Smooth muscle cell of the brain vasculature (primary cell): Measurements from ENCODE around the gene ST6GAL1.
"Not testable (repeated sequence)": the region's sequence is repeated elsewhere in the genome, so short reads cannot be mapped to it uniquely, and the experiment has no call there.

Experiments
- DNase-seq: peaks from one replicate; pipeline ENCODE4 v3.0.0-alpha.2; 2012; ENCODE audit warnings: low read depth, low spot score

Gene ST6GAL1

DNA sequence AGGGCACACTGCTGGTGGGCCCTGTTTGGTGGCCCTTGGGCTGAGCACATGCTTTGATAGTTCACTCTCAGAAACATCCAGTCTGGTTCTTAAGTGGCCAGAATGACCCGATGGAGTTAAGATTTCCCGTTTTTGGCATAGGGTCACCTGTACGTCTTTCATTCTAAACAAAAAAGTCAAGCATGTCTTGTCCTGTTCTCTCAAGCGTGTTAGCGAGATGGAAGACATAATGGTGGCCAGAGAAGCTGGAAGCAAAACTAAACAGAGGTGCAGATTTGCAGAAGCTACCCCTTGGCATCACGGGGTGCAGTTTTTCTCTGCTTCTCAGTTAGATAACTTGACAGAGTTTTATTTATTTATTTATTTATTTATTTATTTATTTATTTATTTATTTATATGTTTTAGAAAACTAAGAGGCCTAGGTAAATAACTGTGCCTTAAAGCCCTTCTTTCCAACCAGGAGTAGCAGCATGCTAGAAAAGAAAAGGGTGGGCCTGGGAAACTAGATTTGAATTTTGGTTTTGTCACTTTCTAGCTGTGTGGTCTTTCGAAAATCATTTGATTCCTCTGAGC is 63.0 kb downstream of the ST6GAL1 start:
- no peak for DNase-seq

DNA sequence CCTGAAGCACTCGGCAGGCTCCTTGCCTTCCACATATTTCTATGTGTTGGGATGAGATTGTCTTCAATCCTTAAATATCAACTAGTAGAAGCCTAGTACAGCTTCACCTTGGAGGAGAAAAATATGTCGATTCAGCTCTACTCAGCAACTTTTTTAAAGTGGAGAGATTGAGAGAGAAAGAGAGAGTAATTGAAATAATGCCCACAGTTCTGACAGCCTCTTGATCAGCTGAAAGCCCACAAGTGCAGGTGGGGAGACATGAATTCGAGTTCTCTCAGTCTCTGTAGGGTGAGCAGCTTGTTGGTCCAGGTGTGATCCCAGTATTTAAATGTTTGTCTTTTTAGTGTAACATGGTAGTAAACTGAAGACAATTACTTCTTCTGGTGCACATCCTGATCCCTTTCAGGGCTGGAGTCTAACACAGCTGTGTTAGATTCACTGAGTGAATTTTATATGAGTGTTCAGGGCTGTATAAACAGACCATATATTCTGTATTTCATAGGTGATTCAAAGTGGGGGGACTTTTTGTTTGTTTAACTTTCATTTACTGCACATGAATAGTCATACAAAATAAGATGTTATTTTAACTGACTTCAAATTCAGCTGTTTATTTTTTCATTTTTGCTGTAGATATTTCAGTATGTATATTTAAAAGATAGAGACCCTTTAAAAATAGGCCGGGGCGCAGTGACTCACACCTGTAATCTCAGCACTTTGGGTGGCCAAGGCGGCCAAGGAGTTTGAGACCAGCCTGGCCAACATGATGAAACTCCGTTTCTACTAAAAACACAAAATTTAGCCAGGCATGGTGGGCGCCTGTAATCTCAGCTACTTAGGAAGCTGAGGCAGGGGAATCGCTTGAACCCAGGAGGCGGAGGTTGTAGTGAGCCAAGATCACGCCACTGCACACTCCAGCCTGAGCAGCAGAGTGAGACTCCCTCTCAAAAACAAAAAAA is 64.0 kb downstream of the ST6GAL1 start:
- no peak for DNase-seq

DNA sequence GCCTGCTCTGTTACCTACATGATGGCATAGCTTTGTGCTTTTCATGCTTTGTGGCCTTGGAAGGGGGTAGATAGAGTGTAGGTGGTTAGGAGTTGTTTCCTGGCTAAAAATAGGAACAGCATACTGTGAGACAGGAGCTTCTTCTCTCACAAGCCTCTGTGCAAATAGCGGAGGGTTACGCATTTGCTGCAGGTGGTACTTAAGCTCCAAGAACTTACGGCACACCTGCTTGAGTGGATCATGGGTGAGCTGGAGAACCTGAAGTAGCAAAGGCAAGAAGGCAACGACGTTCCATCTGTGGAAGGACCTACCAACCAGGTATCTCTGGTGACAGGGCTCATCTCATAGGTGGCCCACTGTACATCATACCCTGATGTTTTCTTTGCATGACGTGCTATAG is 66.0 kb downstream of the ST6GAL1 start:
- no peak for DNase-seq

DNA sequence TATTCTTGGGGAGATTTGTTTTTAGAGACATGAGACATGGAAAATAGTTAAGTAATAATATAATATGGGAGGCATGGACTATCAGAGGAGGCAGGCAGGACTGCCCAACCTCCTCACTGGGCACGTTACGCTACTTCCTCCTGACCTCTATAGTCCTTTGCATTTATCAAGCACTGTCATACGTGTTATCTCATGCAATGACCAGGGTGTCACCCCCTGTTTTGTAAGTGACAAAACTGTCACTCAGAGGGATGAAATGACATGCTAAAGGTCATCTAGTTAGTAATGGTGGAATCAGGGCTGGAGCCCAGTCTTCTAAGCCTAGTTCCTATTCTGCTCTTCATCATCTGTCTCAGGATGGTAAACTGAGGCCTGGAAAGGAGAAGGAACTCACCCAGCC is 66.7 kb downstream of the ST6GAL1 start:
- DNase-seq: no peak

DNA sequence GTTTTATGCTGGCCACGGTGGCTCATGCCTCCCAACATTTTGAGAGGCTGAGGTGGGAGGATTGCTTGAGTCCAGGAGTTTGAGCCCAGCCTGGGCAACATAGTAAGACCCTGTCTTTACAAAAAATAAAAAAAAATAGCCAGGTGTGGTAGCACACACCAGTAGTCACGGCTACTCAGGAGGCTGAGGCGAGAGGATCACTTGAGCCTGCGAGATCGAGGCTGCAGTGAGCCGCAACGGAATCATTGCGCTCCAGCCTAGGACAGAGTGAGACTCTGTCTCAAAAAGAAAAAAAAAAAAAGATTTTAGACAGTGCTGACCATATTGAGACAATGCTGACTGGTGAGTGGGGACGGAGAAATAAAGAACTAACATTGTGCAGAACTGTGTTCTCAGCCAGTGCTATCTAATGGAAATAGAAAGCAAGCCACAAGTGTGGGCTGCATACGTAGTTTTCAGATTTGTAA is 67.2 kb downstream of the ST6GAL1 start:
- DNase-seq: no peak

DNA sequence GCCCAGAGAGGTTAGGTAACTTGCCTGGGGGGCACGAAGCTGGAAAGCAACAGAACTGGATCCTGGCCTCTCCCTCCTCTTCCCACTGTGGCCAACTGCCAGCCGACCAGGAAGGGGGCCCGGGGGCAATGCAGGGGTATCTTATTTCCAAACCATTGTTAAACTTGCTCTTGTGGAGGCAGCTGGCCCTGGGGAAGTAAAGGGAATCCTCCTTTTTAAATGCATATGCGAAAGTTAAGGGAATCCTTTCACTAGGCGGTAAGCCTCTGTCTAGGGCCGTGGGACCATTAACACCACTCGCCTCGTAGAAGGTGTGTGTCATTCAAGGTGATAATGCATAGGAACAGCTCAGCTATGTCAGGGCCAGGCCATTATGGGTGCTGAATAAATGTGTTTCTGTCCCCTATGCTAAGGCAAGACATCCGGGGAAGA is 68.6 kb downstream of the ST6GAL1 start:
- DNase-seq: no peak

DNA sequence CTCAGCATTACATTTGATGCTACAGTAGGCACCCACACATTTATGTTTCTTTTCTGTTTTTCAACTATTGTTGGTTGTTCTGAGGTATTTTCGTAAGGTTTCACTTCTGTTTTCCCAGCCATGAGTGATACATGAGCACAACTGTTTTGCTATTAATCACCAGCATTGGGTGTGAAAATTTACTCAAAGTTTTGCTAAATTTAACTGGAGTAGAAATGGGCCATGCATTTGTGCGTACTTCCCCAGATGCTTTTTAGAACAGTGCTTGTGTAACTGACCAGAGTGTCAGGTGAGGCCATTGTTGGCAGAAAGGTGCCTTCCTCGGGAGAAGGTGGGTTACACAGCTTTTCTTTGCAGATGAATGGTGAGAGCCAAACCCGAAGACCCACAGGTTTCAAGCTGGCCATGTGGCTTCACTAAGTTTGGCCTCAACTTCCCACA is 70.4 kb downstream of the ST6GAL1 start:
- DNase-seq: no peak

DNA sequence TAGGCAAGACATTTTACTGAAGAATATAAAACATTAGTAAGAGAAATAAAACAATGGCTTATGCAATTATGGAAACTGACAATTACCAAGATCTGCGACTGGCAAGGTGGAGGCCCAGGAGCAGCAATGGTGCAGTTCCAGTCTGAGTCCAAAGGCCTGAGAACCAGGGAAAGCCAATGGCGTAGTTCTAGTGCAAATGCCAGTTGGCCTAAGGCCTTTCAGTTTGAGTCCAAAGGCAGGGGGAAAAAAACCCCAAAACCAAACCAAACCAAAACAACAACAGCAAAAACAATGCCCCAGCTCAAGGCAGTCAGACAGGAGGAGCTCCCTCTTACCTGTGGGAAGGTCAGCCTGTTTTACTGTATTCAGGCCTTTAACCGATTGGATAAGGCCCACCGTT is 72.6 kb downstream of the ST6GAL1 start:
- no peak for DNase-seq

DNA sequence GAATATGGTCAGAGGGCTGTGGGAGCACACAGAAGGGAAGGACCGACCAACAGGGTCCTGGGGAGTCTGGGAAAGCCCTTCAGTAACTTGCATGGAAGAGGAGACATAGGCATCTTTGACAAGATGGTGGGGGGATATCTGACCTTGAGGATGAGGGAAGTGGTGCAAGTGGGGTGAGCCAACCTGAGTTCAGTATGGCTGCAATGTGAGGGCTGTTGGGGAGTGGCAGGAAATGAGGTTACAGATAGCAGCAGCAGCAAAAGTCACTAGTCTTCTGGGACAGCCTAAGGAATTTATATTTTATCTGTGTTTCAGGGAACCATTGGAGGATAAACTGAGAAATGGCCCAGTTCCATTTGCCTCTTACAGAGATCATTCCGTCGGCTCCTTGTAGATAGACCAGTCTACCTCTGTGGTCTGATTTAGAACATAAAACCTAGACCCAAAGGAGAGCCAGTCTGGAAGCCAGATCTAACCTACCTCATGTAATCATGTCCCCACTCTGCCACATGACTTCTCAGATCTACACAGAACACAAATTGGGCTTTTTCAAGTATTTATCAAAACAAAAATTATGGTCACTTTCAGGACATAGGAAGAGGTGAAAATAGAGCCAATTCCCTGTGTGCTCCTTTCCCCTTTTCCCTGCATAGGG is 75.6 kb downstream of the ST6GAL1 start:
- DNase-seq: no peak

DNA sequence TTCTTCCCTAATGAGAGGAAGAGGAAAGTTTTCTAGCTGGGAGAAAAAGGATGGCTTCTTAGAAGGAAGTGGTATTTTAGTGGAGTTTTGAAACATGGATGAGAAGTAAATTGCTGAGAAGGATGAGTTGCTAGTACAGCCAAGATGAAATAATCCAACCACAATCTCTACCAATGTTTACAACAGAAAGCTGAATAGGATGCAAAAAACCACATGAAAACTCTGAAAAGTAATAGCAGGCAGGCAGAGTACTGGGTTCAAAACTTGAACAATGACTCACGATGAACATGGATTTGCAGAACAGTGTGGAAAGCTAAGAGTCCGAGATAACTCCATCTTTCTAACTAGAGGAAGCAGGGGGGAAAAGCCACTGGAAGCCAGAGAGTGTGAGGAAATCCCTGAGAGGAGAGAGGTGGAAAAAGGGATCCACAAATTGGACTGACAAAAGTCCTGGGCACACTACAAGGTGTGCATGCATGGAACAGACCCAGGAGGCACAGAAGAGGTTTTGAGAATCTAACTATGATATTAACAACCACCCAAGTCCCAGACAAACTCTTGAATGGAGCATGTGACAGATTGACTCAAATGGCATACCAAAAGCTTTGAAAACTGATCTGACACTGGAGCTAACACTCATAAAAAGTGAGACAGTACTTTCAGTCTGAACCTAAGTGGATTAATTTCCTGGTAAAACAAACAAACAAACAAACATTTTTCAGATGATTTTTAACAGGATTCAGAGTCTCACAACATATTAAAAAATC is 76.7 kb downstream of the ST6GAL1 start:
- no peak for DNase-seq

DNA sequence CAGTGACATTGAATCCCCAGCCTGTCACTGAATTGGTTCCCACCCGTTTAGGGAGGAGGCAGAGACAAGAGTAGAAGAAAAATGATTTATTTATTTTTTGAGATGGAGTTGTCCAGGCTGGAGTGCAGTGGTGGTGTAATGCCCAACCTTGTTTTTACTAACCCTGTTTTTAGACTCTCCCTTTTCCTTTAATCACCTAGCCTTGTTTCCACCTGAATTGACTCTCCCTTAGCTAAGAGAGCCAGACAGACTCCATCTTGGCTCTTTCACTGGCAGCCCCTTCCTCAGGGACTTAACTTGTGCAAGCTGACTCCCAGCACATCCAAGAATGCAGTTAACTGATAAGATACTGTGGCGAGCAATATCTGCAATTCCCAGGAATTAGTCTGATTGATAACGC is 80.1 kb downstream of the ST6GAL1 start:
- not testable (repeated sequence) for DNase-seq

DNA sequence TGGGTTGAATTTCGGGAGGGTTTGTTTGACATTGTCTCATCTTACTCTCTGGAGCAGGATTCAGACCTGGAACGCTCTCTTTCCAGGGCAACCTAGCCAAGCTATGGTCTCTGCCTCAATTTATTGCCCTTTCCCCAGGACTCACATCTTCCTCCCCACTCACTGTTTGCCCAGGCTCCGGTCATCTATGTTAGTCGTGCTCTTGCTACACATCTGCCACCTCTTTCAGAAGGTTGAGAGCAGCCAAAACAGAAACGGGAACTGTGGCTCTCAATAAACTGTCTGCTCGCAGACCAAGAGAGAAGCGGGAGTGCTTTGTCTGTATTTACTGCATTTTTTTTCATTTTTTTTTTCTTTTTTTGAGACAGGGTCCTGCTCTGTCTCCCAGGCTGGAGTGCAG is 81.6 kb downstream of the ST6GAL1 start:
- DNase-seq: no peak

DNA sequence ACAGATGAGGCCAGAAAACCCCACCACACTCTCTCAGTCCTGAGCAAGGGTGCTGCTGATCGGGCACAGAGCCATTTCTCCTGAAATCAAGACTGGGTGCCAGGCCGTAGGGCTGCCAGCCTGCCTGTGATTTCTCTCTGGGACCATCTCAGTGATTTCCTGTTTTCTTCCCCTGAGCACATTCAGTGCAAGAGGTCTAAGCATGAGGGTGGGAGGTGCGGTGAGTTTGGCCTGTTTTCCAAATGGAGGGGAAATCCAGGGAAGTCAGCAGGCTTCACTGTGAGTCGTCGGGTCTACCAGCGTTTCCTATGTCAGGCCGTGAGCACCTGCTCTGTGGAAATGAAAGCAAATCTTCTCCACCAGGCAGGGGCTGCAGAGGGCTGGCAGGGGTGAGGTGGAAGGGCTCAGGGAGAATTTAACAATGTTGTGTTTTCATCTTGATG is 82.3 kb downstream of the ST6GAL1 start:
- no peak for DNase-seq

DNA sequence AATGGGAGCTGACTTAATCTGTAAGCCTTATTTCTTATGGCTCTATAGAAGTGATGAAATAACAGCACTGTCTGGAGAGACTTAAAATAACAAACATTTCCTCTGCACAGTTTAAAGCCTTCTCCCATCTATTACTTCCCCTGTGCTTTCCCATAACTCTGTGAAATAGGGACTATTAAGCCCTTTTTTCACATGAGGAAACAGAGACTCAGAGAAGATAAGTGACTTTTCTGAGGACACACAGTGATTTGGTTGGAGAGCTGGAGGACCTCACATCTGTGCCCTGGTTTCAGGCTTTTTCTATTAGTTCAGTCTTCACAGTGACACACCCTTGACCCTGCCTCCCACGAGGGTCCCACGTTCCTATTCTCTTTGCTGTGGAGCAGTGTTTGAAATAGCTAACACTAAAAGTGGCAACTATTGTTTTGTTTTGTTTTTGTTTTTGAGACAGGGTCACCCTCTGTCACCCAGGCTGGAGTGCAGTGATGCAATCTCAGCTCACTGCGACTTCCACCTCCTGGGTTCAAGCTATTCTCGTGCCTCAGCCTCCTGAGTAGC is 82.9 kb downstream of the ST6GAL1 start:
- no peak for DNase-seq

DNA sequence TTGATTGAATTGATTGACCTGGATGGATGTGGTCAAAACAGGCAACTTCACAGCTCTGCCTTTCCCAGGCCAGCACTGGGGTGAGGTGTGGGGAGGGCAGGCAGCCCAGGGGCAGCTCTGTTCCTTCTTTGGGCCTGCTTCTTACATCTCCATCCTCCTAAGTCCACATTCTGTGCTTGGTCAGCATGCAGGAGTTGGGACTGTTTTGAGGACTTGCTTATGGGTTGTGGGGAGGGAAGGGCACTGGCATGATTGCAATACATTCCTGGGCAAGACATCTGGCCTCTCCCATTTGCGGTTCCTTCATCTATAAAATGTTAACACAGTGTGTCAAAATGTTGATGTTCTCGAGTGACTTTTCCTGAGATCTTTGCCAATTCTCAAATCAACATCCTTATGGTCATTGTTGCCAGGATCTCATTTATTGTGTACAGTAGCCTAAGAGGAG is 84.1 kb downstream of the ST6GAL1 start:
- no peak for DNase-seq

DNA sequence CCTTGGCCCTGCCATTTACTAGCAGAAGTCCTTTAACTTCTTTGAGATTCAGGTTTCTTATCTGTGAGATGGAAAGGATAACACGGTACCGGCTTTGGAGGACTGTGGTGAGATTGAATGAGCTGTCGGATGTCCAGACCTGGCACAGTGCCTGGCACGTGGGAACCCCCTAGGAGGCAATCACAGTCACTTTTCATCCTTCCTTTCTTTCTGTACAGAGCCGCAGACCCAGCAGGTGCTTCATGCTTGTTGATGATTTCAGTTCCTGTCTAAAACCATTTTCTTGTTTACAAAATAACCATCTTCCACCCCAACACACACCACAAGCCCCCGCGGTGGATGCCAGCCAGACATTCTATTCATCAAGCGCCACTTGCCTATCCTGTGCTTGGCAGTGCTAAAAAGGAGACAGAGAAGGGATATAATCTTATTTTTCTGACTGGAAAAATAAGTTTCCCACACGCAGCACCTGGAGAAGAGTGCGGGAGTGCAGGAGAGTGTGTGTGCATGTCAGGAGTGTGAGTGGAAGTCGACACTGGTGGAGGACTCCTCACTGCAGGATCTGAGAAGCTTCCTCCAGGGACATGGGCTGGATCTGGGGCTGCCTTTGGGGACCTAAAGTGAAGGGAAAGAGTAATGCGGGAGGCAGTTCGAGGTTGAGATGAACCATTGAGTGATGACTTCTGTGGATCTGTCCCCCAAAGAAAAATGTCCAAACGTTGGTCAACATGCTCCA is 85.7 kb downstream of the ST6GAL1 start:
- DNase-seq: no peak

DNA sequence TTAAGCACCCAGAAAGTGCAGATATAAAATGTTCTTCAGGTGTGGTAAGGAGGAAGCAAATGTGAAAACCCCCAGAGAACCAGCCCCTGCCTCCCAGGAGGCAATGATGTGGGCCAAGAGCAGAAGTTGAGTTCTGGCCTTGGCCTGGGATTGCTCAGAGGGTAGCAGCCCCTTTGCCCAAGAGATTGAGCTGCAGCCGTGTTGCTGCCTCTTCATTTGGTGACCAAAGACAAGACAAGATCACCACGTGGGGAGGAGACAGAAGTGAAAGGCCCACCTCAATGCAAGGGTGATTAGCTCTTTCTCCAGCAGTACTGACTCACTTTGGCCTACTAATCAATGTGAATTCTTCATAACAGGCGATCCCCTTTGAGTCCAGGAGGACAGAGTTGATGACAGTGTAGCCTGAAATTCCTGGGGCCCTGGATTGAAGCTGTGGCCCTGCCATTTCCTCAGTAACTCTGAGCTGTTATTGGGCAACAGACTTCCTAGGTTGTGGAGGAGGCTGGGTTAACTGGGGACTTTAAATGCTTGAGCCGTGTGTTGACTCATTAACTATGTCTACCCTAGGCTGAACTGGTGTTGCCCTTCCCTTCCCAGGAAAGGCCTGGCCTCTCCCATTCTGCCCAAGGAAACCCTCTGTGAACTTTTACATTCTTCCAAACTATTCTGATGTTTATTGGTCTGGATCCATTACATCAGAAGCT is 86.5 kb downstream of the ST6GAL1 start:
- DNase-seq: no peak

DNA sequence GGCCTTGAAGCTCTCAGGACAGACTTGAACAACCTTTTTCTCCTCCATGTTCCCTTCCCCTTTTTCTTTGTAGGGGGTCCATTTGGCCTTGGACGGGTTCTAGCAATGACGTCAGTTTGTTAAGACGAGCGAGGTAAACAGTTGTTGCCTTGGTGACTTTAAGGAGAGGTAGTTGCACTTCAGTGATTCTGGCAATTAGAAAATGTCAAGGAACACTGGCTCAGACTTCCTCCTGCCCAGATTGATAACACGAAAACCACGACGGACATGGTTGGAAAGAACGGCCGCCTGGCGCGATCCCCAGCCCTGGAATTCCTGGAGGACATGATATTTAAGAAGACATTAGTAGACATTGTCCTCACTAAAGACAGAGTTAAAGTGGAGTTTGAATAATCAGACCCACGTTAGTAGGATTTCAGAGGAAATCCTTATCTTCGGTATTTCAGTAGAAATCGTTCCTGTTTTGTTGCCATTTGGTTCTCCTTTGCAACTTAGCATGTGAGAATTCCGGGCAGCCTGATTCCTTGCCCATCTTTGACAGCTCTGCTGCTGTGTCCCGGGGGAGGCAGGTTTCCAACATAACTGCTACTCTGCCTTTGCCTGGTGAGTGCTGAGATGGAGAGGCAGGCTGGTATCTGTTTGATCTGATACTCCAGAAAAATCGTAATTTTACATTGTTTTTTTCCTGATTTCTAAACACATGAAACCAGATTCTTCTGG is 87.3 kb downstream of the ST6GAL1 start:
- no peak for DNase-seq

DNA sequence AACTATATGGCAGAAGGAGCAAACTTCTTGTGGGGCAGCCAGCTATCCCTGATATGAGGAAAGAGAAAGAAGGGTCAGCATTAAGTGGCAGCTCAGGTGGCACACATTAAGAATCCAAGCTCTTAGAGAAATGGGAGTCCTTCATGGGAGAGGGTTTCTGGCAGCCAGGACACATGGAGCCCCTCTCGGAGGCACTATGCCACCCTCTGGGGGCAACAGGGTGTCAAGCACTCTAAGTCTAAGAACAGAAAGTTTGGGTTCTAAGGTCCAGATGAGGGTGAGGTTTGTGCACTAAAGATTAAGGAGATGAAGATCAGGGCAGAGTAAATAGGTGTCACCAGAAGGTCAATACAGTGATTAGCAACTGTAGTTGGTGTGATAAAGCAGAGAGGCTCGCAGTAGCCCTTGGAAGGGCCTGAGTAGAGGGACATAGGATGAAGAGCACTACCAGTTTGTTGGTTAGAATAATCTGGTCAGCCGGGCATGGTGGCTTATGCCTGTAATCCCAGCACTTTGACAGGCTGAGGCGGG is 89.3 kb downstream of the ST6GAL1 start:
- no peak for DNase-seq
